SK-N-SH treated with all-trans-retinoic acid at 6 μM for 48 hours (cell line): ENCODE measurements around the gene AFTPH.

Experiments used
- CREB5 ChIP-seq: fragments of 250-450 bp; sonication (Bioruptor Pico); IDR thresholded peaks from 2 replicates; pipeline ENCODE4 v1.5.1; 2020; ENCODE audit warnings: low read depth, mild to moderate bottlenecking, moderate library complexity
- GLIS3 ChIP-seq: fragments of 250-450 bp; sonication (Bioruptor Pico); IDR thresholded peaks from 2 replicates; pipeline ENCODE4 v1.5.0; 2020; ENCODE audit warnings: mild to moderate bottlenecking, moderate library complexity
- PATZ1 ChIP-seq: fragments of 250-450 bp; sonication (Bioruptor Pico); IDR thresholded peaks from 2 replicates; pipeline ENCODE4 v1.8.0; 2020; ENCODE audit warnings: mild to moderate bottlenecking, moderate library complexity, borderline replicate concordance
- TOX ChIP-seq: fragments of 250-450 bp; sonication (Bioruptor Pico); IDR thresholded peaks from 2 replicates; pipeline ENCODE4 v1.8.0; 2021; ENCODE audit warnings: mild to moderate bottlenecking, moderate library complexity, borderline replicate concordance

GRCh38 chr2:64599469-64599868 is 75.3 kb downstream of the AFTPH start:
- TF ChIP-seq PATZ1 (CRISPR knock-in tag) (no peak), TOX (CRISPR knock-in tag) (no peak), CREB5 (CRISPR knock-in tag) (no peak), GLIS3 (CRISPR knock-in tag) (no peak)
